Mucosa of descending colon (tissue), 3 donors: ENCODE measurements around the gene FOXK2. TPM values are rescaled to one million over a fixed set of nuclear protein-coding genes. Genes with fewer than 3 reads are reported as not detected.
"Not testable (repeated sequence)": the region's sequence is repeated elsewhere in the genome, so short reads cannot be mapped to it uniquely, and the experiment has no call there.

Source experiments
- ATAC-seq: fragments of 200-7000 bp; cut with Tn5 transposase; one replicate; pipeline ENCODE4 v1.9.1; 2020; ENCODE audit warnings: mild to moderate bottlenecking, moderate library complexity
- DNase-seq, 3 donors: peaks; one replicate each; pipeline ENCODE4 v3.0.0-alpha.2; 2020
- H3K36me3 ChIP-seq: fragments of 200-600 bp; one replicate; pipeline ENCODE4 v1.8.0; 2021; ENCODE audit warnings: low read depth, mild to moderate bottlenecking
- H3K4me1 ChIP-seq: fragments of 200-600 bp; one replicate; pipeline ENCODE4 v1.8.0; 2021; ENCODE audit warnings: low read depth, mild to moderate bottlenecking
- H3K4me3 ChIP-seq: fragments of 200-600 bp; one replicate; pipeline ENCODE4 v1.8.0; 2021; ENCODE audit warnings: mild to moderate bottlenecking
- H3K9me3 ChIP-seq: fragments of 200-600 bp; one replicate; pipeline ENCODE4 v1.8.0; 2021; ENCODE audit warnings: mild to moderate bottlenecking
- intact Hi-C, 2 donors: fragments of 100-400 bp; cut with DNase I in 1 of 2; cut with micrococcal nuclease in 1 of 2; formaldehyde crosslinking; loops; one replicate each; pipeline versions ENCODE4 v1.11.0 to v1.11.1; 2022; cut with DNase I, micrococcal nuclease
- total RNA-seq, 3 donors: library from RNA; stranded (reverse); fragmentation: NEBNext Ultra II Directional in 2 of 3; extraction: Animal tissue kit (Norgen Biotek cat#: 25700) in 2 of 3; gene quantifications; one replicate each; pipeline versions ENCODE4 v1.2.1 to v1.2.4, GENCODE V29; 2021 to 2023
- TF ChIP-seq, protein P1 (sequence below): fragments of 200-600 bp; IDR thresholded peaks from one replicate; pipeline ENCODE4 v1.8.0; 2022; ENCODE audit warnings: antibody characterized with exemption, mild to moderate bottlenecking
- donor health status: DM: no; HTN: no; CAD: no; lungs with moderate emphysema.
- donor health status: DM: no; HTN: no; CAD: no.
- donor health status: DM: no; HTN: yes; CAD: no.

The FOXK2 gene
- total RNA-seq, 3 donors from 2014 or later: 39.7 to 62.3 (median 43.5) TPM

- intact Hi-C loops: no loop called here
- H3K4me1 ChIP-seq: peaks cover 28% of the 10 kb centered on the region
- no peak for DNase-seq
Observed at GRCh38 chr17:82529914-82530300, 10.4 kb downstream of the FOXK2 start.

DNA sequence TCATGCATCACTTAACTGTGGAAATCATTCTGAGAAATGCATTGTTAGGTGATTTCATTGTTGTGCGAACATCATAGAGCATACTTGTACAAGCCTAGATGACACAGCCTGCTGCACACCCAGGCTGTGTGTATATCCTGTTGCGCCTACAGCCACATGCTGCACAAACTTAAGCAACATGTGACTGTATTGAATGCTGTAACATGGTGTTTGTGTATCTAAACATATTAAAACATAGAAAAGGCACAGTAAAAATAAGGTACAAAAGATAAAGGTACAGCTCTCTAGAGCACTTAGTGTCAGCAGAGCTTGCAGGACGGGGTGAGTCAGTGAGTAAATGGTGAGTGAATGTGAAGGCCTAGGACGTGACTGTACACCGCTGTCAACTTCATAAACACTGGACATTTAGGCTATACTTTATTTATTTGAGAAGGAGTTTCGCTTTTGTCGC lies 11.9 kb downstream of the FOXK2 start:
- H3K4me3 ChIP-seq: no peak overlapping the region
- ATAC-seq (no peak), DNase-seq (no peak)
- no peaks in the 10 kb centered on the region for H3K36me3 ChIP-seq
- TF ChIP-seq, protein P1, sequence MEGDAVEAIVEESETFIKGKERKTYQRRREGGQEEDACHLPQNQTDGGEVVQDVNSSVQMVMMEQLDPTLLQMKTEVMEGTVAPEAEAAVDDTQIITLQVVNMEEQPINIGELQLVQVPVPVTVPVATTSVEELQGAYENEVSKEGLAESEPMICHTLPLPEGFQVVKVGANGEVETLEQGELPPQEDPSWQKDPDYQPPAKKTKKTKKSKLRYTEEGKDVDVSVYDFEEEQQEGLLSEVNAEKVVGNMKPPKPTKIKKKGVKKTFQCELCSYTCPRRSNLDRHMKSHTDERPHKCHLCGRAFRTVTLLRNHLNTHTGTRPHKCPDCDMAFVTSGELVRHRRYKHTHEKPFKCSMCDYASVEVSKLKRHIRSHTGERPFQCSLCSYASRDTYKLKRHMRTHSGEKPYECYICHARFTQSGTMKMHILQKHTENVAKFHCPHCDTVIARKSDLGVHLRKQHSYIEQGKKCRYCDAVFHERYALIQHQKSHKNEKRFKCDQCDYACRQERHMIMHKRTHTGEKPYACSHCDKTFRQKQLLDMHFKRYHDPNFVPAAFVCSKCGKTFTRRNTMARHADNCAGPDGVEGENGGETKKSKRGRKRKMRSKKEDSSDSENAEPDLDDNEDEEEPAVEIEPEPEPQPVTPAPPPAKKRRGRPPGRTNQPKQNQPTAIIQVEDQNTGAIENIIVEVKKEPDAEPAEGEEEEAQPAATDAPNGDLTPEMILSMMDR: no peak
- intact Hi-C loops: no loop called here
- H3K4me1 ChIP-seq: peaks cover 39% of the 10 kb centered on the region
- no peaks in the 10 kb centered on the region for H3K9me3 ChIP-seq

More at GRCh38 chr17:82529914-82530300, 10.4 kb downstream of the FOXK2 start:
- Histone ChIP-seq H3K4me3 (no peak overlapping the region), H3K36me3 (no peaks in the 10 kb centered on the region), H3K9me3 (no peaks in the 10 kb centered on the region)
- no peak for ATAC-seq
- TF ChIP-seq, protein P1: no peak

DNA sequence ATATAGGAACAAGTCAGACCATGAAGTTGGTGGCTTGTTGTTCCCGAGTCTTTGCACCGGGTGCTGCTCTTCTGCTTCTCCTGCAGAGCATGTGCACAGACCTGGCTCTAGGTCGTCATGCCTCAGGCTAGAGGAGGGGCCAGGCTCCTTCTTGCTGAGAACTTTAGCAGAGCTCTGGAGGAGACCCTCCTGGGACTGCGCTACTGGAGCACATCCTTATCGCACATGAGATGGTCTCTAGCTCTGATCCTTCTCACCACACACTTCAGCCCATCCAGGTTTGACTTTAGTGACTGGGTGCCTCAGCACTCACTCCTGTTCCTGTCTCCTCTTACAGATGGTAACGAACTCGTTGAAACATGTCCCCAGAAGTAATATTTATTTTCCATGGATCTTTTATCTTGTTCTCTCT lies 14.9 kb downstream of the FOXK2 start:
- intact Hi-C loops: no loop called here
- no peaks in the 10 kb centered on the region for H3K36me3 ChIP-seq
- no peaks in the 10 kb centered on the region for H3K9me3 ChIP-seq
- DNase-seq: no peak
- TF ChIP-seq, protein P1: no peak
- H3K4me3 ChIP-seq: no peak overlapping the region
- ATAC-seq: no peak
- peaks cover 48% of the 10 kb centered on the region for H3K4me1 ChIP-seq

GRCh38 chr17:82536512-82537201 lies 17.1 kb downstream of the FOXK2 start:
- Histone ChIP-seq H3K4me1 (peaks cover 45% of the 10 kb centered on the region), H3K36me3 (no peaks in the 10 kb centered on the region), H3K9me3 (no peaks in the 10 kb centered on the region), H3K4me3 (no peak overlapping the region)
- intact Hi-C loops: no loop called here
- DNase-seq: peak in 1 of 3 donors; percentile 55
- TF ChIP-seq, protein P1: no peak
- peak; percentile 67 for ATAC-seq

DNA sequence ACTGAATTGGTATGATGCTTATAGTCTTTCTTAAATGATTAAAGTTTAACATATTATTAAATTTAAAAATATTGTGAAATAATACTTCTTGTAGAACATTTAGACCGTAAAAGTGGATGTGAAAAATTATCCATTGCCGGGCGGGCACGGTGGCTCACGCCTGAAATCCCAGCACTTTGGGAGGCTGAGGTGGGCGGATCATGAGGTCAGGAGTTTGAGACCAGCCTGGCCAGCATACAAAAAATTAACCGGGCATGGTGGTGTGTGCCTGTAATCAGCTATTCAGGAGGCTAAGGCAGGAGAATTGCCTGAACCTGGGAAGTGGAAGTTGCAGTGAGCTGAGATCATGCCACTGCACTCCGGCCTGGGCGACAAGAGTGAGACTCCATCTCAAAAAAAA lies 17.7 kb downstream of the FOXK2 start:
- H3K4me1 ChIP-seq: peaks cover 44% of the 10 kb centered on the region
- intact Hi-C loops, DNase-seq, H3K9me3 ChIP-seq, H3K36me3 ChIP-seq, H3K4me3 ChIP-seq, ATAC-seq: not testable (repeated sequence)

GRCh38 chr17:82539076-82539475 lies 19.5 kb downstream of the FOXK2 start:
- DNase-seq: peak in 2 of 3 donors; percentile 61 to 71
- H3K36me3 ChIP-seq, ATAC-seq, H3K9me3 ChIP-seq, intact Hi-C loops, H3K4me3 ChIP-seq: not testable (repeated sequence)
- peaks cover 39% of the 10 kb centered on the region for H3K4me1 ChIP-seq
